Activated CD4-positive, alpha-beta T cell treated with anti-CD3 and anti-CD28 coated beads, Interleukin-2, amount 50 U/mL, for 4 hours (primary cell): ENCODE results near the gene FTO.

Experiments
- DNase-seq, 2 experiments: peaks; one replicate each; pipeline ENCODE4 v3.0.0-alpha.2; 2020

Gene FTO

GRCh38 chr16:53974484-53975080 lies 270.6 kb downstream of the FTO start:
- no peak for DNase-seq

GRCh38 chr16:53980675-53981074 lies 276.7 kb downstream of the FTO start:
- DNase-seq, result no peak

- DNase-seq, result no peak
These were observed 278.7 kb downstream of the FTO start for GRCh38 chr16:53982631-53983042.

- DNase-seq, result no peak
These were observed 281.0 kb downstream of the FTO start for GRCh38 chr16:53984936-53985335.

- DNase-seq, result no peak
These were observed 281.9 kb downstream of the FTO start for GRCh38 chr16:53985861-53986260.

GRCh38 chr16:53986793-53987192 lies 282.8 kb downstream of the FTO start:
- no peak for DNase-seq

GRCh38 chr16:53988136-53988535 lies 284.2 kb downstream of the FTO start:
- no peak for DNase-seq

- DNase-seq, result no peak
These were observed 285.6 kb downstream of the FTO start for GRCh38 chr16:53989597-53989996.

GRCh38 chr16:53991754-53992378 lies 287.9 kb downstream of the FTO start:
- DNase-seq, result no peak

GRCh38 chr16:53995378-53995777 lies 291.4 kb downstream of the FTO start:
- DNase-seq, result no peak

- DNase-seq, result no peak
These were observed 293.0 kb downstream of the FTO start for GRCh38 chr16:53996961-53997360.

- no peak for DNase-seq
These were observed 294.3 kb downstream of the FTO start for GRCh38 chr16:53998024-53998810.

- no peak for DNase-seq
These were observed 295.1 kb downstream of the FTO start for GRCh38 chr16:53998966-53999522.

GRCh38 chr16:53999841-54000240 lies 295.9 kb downstream of the FTO start:
- DNase-seq, result no peak

- DNase-seq, result no peak
These were observed 296.4 kb downstream of the FTO start for GRCh38 chr16:54000361-54000760.

- no peak for DNase-seq
These were observed 302.7 kb downstream of the FTO start for GRCh38 chr16:54006693-54007092.

- no peak for DNase-seq
These were observed 303.5 kb downstream of the FTO start for GRCh38 chr16:54007504-54007903.

- DNase-seq, result no peak
These were observed 305.7 kb downstream of the FTO start for GRCh38 chr16:54009464-54010176.

GRCh38 chr16:54015147-54015546 lies 311.2 kb downstream of the FTO start:
- DNase-seq, result no peak

GRCh38 chr16:54022362-54022761 lies 318.4 kb downstream of the FTO start:
- DNase-seq, result no peak

GRCh38 chr16:54026456-54026855 lies 322.5 kb downstream of the FTO start:
- no peak for DNase-seq

- DNase-seq, result no peak
These were observed 323.1 kb downstream of the FTO start for GRCh38 chr16:54027062-54027461.

- DNase-seq, result no peak
These were observed 323.6 kb downstream of the FTO start for GRCh38 chr16:54027558-54027957.
